Thyroid gland (tissue), 4 donors: ENCODE measurements around the gene SLC22A3. TPM values are rescaled to one million over a fixed set of nuclear protein-coding genes. Genes with fewer than 3 reads are reported as not detected.

ENCODE experiments used
- DNase-seq, 2 donors: peaks; one replicate each; pipeline ENCODE4 v3.0.0-alpha.2; 2019
- H3K27ac ChIP-seq, 3 donors: fragments of 200-600 bp; sonication (generic); 1 replicate in 2 of 3; 2 replicates in 1 of 3; pipeline ENCODE4 v1.5.1; 2016 to 2019; ENCODE audit warnings: mild to moderate bottlenecking in 1 of 3, moderate library complexity in 1 of 3
- H3K27me3 ChIP-seq: fragments of 200-600 bp; sonication (generic); one replicate; pipeline ENCODE4 v1.5.1; 2019
- H3K36me3 ChIP-seq, 2 donors: fragments of 200-600 bp; sonication (generic); one replicate each; pipeline ENCODE4 v1.5.1; 2016 to 2019
- H3K4me1 ChIP-seq, 2 donors: fragments of 200-600 bp; sonication (generic); one replicate each; pipeline ENCODE4 v1.5.1; 2017 to 2019
- H3K4me3 ChIP-seq, 3 donors: fragments of 200-600 bp; sonication (generic); replicated peaks in 1 of 3; 1 replicate in 2 of 3; 2 replicates in 1 of 3; pipeline ENCODE4 v1.5.1; 2016; ENCODE audit warnings: mild to moderate bottlenecking in 1 of 3
- H3K9me3 ChIP-seq: fragments of 200-600 bp; sonication (generic); one replicate; pipeline ENCODE4 v1.5.1; 2017
- CTCF ChIP-seq, 6 experiments: fragments of 200-600 bp in 3 of 6; fragments of 450-650 bp in 3 of 6; sonication (generic) in 3 of 6; IDR thresholded peaks; one replicate each; pipeline ENCODE4 v1.5.1; 2016 to 2019; ENCODE audit warnings: antibody characterized with exemption in 6 of 6, mild to moderate bottlenecking in 2 of 6, inconsistent platforms in 1 of 6, moderate library complexity in 1 of 6
- POLR2A ChIP-seq, 2 donors: fragments of 450-650 bp; IDR thresholded peaks; one replicate each; pipeline ENCODE4 v1.6.1; 2017; ENCODE audit warnings: antibody characterized with exemption in 2 of 2, mild to moderate bottlenecking in 2 of 2, moderate library complexity in 1 of 2
- WGBS, 2 donors: methylation state at CpG; one replicate each; pipeline ENCODE4 v1.1.5; 2017; 5-methylcytosine and 5-hydroxymethylcytosine counted together
- intact Hi-C: fragments of 100-400 bp; cut with DNase I; formaldehyde crosslinking; loops from one replicate; pipeline ENCODE4 v1.15.1; 2023
- total RNA-seq, 4 donors: library from RNA; depleted of rRNA; stranded (reverse); fragments of >200 nt; gene quantifications; one replicate each; pipeline ENCODE4 v1.2.3, GENCODE V29; 2016

SLC22A3 gene
- total RNA-seq, 4 donors from 2014 or later, result 0.67 to 3.9 (median 2.5) TPM

GRCh38 chr6:160344271-160344670 is 3.9 kb upstream of the SLC22A3 start:
- Histone ChIP-seq H3K4me1 (peaks cover 0 to 6% of the 10 kb centered on the region in 2 donors), H3K4me3 (no peak overlapping the region), H3K36me3 (no peaks in the 10 kb centered on the region), H3K27ac (no peak overlapping the region), H3K9me3 (no peaks in the 10 kb centered on the region), H3K27me3 (no peaks in the 10 kb centered on the region)
- WGBS, 2 donors, result 95 to 96% methylated on average over 3 of the region's 3 CpGs
- TF ChIP-seq POLR2A (IDR thresholded peaks at IDR 0.05), result no peak
- TF ChIP-seq CTCF (IDR thresholded peaks at IDR 0.05), result no peak
- DNase-seq, result no peak
- intact Hi-C loops, result no loop called here

DNA sequence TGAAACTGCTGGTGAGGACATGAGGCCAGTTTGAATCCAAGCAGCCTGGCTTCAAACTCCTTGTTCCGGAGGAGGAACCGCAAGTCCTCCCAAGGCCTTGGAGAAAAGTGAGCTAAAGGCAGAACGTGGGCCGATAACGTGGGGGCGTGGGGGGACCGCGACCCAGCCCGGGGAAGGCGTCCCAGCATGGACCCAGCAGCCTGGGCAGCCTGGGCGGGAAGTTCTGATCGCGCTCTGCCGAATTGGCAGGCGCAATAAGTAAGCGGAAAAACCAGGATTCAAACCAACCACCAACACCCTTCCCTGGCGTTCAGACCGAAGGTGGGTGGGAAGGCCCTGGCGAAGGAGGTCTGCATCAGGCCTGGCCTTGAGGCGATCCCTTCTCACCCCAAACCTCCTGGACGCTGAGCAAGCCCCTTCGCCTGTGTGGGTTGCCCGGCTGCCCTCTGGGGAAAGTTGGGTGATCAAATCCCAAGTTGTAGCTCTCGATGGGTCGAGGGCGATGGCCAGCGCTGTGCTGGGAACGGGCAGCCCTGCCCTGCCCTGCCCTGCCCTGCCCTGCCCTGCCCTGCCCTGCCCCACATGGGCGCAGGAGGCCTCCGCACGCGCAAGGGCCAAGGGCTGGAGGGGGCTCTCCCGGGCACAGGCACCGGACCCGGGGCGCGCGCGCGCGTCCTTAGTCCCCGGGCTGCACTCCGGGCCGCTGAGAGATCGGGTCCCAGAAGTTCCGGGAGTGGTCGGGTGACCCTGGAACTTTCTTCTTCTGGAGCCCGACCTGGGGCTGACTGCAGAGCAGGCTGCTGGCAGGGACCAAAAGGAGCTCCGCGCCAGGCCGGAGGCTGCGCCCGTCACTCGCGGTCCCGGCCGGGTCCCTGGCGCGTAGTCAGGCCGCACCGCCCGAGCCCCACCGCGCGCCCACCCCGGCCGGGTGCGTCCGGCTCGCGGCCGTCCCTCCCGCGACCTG is 637 bp upstream of the SLC22A3 start:
- intact Hi-C loops, result no loop called here

DNA sequence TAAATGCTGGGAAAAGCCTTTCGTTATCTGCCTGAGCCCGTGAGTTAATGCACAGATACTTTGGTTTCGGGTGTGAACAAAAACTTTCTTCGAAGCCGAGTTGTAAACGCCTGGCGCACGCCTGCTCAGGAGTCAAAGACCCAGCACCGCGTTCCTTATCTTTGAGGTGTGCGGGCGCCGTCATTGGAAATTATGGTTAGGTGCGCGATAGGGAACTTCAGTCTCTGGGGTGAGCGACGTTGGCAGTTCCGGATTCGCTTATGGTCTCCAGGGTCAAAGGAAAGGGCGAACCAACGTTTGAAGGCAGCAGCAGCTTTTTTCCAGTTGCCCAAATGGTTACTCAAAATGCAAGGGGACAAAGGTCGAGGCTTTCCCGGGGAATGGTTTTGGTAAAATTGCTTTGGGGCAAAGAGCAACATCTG is 853 bp downstream of the SLC22A3 start:
- H3K36me3 ChIP-seq, result no peaks in the 10 kb centered on the region
- no peak overlapping the region for H3K27ac ChIP-seq
- WGBS, 2 donors, result 4 to 9% methylated on average over 23 of the region's 23 CpGs
- no peak for DNase-seq
- H3K27me3 ChIP-seq, result no peaks in the 10 kb centered on the region
- intact Hi-C loops, result no loop called here
- TF ChIP-seq CTCF (IDR thresholded peaks at IDR 0.05) (no peak), POLR2A (IDR thresholded peaks at IDR 0.05) (no peak)
- no peaks in the 10 kb centered on the region for H3K9me3 ChIP-seq
- H3K4me3 ChIP-seq, result peak overlapping the region in 2 of 3 donors; percentile 31 to 38
- H3K4me1 ChIP-seq, result peaks cover 0 to 6% of the 10 kb centered on the region in 2 donors

More for the DNA sequence above, 637 bp upstream of the SLC22A3 start:
- H3K4me1 ChIP-seq, result peaks cover 0 to 6% of the 10 kb centered on the region in 2 donors
- TF ChIP-seq POLR2A (IDR thresholded peaks at IDR 0.05) (no peak), CTCF (IDR thresholded peaks at IDR 0.05) (no peak)
- H3K4me3 ChIP-seq, result peak overlapping the region in 1 of 3 donors; percentile 31
- no peak for DNase-seq
- H3K27ac ChIP-seq, result no peak overlapping the region
- WGBS, 2 donors, result 60 to 72% methylated on average over 40 to 45 of the region's 74 CpGs
- no peaks in the 10 kb centered on the region for H3K36me3 ChIP-seq
- H3K27me3 ChIP-seq, result no peaks in the 10 kb centered on the region
- H3K9me3 ChIP-seq, result no peaks in the 10 kb centered on the region

DNA sequence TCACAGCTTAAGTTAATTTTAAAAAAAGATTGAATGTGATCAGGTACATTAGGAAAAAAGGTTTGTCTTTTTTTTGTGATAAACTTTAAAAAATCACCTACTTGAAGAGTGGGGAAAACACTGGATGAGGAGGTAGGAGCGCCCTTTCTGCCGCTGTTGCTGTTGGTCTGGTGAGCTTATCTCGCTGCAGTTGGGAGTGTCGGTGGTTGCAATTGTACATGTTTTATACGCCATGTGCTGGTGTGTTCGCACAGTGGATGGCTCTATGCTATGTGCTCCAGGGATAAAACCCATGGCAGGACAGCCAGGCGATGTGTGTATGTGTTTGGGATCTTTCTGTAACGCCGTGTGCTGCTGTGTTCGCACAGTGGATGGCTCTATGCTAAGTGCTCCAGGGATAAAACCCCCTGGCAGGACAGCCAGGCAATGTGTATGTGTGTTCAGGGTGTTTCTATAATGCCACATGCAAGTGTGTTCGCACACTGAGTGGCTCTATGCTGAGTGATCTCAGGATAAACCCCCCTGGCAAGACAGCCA is 1.7 kb downstream of the SLC22A3 start:
- H3K4me3 ChIP-seq, result no peak overlapping the region
- whole genome bisulfite sequencing, 2 donors, result 91 to 92% methylated on average over 11 of the region's 11 CpGs
- H3K4me1 ChIP-seq, result peaks cover 0 to 6% of the 10 kb centered on the region in 2 donors
- DNase-seq, result no peak
- intact Hi-C loops, result no loop called here
- H3K9me3 ChIP-seq, result no peaks in the 10 kb centered on the region
- no peaks in the 10 kb centered on the region for H3K27me3 ChIP-seq
- TF ChIP-seq CTCF (IDR thresholded peaks at IDR 0.05), result no peak
- no peak for TF ChIP-seq POLR2A (IDR thresholded peaks at IDR 0.05)
- H3K36me3 ChIP-seq, result no peaks in the 10 kb centered on the region
- no peak overlapping the region for H3K27ac ChIP-seq
